ENCODE measurements around the gene GFOD2.
A peak's percentile ranks its signal among the peaks of the same experiment; 100 is the strongest.

The GFOD2 gene

DNA sequence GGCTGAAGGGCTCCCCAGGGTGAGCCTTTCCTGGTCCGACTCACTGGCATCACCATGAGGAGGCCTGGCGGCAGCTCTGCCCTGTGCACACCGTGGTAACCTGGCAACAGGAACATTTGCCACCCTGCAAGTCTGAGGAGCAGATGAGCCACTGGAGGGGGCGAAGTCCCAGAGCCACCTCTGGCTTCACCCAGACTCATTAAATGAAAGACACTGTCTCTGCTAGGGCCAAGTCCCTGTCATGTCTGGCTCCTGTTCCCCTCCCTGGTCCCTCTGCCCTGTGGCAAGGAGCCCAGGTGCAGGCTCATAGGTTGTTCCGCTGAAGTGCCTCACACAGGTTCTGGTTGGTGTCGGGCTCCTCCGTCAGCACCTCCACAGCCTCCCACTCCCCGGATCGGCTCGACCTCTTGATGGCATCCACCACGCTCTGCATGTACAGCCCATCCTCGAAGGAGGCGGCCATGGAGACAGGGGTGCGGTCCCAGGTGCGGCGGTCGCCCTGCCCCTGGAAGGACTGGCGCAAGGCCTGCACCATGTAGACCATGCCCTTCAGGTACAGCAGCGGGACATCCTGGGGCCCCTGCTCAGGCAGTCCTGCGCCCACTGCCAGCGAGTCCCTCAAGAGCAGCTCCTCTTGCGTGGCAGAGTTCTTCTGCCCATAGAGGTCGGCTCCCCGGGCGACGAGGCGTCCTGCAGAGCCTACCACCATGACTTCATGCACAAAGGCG, 44.1 kb downstream of the GFOD2 start:
- FAIRE-seq (no peak), DNase-seq (ENCODE audit: insufficient read length, low spot score) (no peak)
- TF ChIP-seq PAX5 (IDR thresholded peaks at IDR 0.05; ENCODE audit: insufficient read depth, low read length, severe bottlenecking) (no peak), POLR2A (IDR thresholded peaks at IDR 0.05; ENCODE audit: low read depth, low read length) (no peak), POU2F2 (IDR thresholded peaks at IDR 0.05; ENCODE audit: low read depth, low read length) (no peak), SPI1 (IDR thresholded peaks at IDR 0.05; ENCODE audit: low read depth, low read length) (no peak), POLR2AphosphoS5 (IDR thresholded peaks at IDR 0.05; ENCODE audit: low read depth, low read length) (no peak), TAF1 (IDR thresholded peaks at IDR 0.05; ENCODE audit: low read depth, low read length) (no peak)

DNA sequence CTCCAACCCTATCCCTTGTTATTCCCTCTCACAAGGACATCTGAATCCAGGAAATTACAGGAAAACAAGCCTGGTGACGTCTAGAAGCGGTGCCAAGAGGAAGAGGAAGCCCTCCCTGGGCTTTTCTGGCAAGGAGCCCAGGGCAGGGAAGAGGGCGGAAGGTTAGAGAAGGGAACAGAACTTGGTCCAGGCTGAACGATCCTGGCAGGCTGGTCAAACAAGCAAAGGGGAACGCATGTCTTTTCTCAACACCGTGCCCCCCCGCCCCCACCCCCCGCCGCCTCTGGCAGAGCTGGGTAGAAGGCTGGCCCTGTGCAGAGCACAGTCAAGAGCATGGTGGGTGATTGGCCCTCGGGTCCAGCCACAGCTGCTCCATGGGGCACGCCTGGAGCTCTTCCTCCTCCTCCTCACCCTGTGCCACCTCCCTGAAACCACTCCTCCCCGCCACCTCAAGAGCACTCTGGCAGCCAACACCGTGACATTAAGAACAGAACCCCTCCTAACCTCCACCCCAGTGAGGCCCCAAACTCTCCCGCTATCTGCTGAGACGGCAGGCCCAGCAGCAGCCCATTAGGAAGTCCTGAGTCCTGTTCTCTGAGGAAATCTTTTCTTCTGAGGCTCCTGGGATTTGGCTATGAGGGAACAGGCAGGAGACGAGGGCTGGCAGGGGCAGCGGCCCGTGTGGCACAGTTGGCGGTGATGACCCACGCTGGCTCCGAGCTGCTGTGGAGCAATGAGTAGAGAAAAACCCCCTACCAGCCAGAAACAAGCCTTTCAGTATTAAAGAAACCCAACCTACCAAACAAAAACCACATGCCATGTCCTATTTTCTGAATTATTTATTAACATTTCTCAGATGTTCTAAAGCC, 45.2 kb downstream of the GFOD2 start:
- no peak for DNase-seq (ENCODE audit: insufficient read length, low spot score)
- TF ChIP-seq TAF1 (IDR thresholded peaks at IDR 0.05; ENCODE audit: low read depth, low read length) (no peak), POLR2AphosphoS5 (IDR thresholded peaks at IDR 0.05; ENCODE audit: low read depth, low read length) (no peak), SPI1 (IDR thresholded peaks at IDR 0.05; ENCODE audit: low read depth, low read length) (no peak), POLR2A (IDR thresholded peaks at IDR 0.05; ENCODE audit: low read depth, low read length) (no peak), POU2F2 (IDR thresholded peaks at IDR 0.05; ENCODE audit: low read depth, low read length) (no peak), PAX5 (IDR thresholded peaks at IDR 0.05; ENCODE audit: insufficient read depth, low read length, severe bottlenecking) (no peak)
- no peak for FAIRE-seq

DNA sequence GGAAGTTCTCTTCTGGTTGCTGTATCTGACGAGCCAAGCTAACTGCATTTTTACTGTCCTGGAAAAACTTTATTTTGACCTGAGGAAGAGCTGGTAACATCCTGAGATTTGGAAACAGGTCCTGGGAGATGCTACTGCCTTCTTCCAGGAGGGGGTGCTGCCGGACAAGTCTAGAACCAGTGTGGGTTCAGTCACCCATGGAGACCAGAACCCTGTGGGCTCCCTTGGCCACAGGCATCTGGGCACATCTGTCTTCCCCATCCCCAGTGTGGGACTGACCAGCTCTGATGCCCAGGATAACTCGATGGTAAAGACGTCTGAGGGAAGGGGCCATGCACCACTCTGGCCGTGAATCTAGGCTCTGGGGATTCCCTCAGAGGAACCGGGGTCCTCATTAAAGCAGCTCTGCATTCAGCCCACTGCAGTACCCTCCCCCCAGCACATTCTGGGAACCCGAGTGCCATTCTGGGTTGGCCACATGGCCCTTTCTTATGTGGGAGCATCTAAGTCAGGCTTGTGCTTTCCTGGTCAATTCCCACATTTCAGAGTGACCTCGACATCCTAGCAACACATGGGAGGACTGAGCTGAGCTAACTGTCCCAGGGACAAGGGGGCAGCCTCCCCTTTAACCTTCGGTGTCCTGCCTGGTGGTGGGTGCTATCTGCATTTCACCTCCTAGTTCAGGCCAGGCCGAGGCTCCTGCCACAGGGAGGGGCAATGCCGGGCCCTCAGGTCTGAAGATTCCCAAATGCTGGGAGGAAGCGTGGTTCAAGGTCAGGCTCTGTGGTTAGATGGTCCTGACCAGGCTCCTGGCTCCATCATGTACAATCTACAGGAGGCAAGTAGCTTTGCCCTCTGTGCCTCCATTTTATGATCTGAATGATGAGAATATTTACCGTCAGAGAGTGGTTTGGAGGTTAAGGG, 46.1 kb downstream of the GFOD2 start:
- peak; percentile 79 for DNase-seq (ENCODE audit: insufficient read length, low spot score)
- peak; percentile 90 for FAIRE-seq

DNA sequence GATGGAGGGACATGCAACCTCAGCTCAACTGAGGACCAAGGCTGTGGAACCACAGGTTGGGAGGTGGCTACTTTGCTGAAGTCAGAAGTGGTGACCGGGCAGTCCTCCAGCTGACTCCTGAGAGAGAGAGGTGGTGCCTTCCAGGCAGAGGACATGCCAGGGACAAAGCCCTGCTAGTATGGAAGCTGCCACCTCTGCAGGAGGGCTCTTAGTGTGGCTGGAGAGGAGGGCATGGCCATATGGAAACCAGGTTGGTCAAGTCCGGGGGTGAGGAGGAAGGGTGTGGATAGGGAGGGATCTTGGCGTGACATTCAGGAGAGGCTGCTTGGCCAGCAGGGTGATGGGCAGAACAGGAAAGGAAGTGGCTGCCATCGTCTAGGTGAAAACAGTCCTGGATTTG, 46.8 kb downstream of the GFOD2 start:
- no peak for DNase-seq (ENCODE audit: insufficient read length, low spot score)
- FAIRE-seq, result no peak
- TF ChIP-seq TAF1 (IDR thresholded peaks at IDR 0.05; ENCODE audit: low read depth, low read length) (no peak), PAX5 (IDR thresholded peaks at IDR 0.05; ENCODE audit: insufficient read depth, low read length, severe bottlenecking) (no peak)

More for the DNA sequence above, 46.1 kb downstream of the GFOD2 start:
- TF ChIP-seq POLR2A (IDR thresholded peaks at IDR 0.05; ENCODE audit: low read depth, low read length) (no peak), PAX5 (IDR thresholded peaks at IDR 0.05; ENCODE audit: insufficient read depth, low read length, severe bottlenecking) (peak; percentile 89), POLR2AphosphoS5 (IDR thresholded peaks at IDR 0.05; ENCODE audit: low read depth, low read length) (no peak), POU2F2 (IDR thresholded peaks at IDR 0.05; ENCODE audit: low read depth, low read length) (no peak), TAF1 (IDR thresholded peaks at IDR 0.05; ENCODE audit: low read depth, low read length) (no peak)

DNA sequence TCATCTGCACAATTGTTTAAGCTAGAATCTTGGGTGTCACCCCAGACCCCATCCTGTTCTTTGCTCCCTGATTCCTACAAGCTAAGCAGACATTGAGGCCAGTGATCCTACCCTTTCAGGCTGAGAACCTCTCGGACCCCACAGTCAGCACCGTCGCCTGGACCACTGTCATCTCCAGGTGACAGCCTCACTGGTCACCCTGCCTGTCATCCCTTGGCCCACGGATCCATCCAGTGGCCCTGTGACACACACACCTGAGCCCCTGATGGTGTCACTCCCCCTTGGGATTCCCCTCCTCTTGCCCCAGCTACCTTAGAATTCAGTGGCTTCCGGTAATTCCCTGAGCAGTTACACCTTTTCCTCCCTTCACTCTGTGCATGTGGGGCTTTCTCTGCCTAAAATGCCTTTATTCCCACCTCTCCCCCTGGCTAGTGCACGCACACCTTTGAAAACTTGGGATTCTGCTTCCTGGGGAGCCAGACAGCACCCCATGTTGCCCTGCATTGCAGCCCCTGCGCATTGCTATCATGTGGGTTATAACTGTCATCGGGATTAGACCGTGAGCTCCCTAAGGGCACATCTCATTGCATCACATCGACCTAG, 49.5 kb downstream of the GFOD2 start:
- no peak for DNase-seq (ENCODE audit: insufficient read length, low spot score)
- no peak for FAIRE-seq
- no peak for TF ChIP-seq TAF1 (IDR thresholded peaks at IDR 0.05; ENCODE audit: low read depth, low read length)
- no peak for TF ChIP-seq PAX5 (IDR thresholded peaks at IDR 0.05; ENCODE audit: insufficient read depth, low read length, severe bottlenecking)
- TF ChIP-seq POU2F2 (IDR thresholded peaks at IDR 0.05; ENCODE audit: low read depth, low read length), result no peak
- TF ChIP-seq SPI1 (IDR thresholded peaks at IDR 0.05; ENCODE audit: low read depth, low read length), result no peak
- TF ChIP-seq POLR2AphosphoS5 (IDR thresholded peaks at IDR 0.05; ENCODE audit: low read depth, low read length), result no peak
- TF ChIP-seq POLR2A (IDR thresholded peaks at IDR 0.05; ENCODE audit: low read depth, low read length), result no peak

DNA sequence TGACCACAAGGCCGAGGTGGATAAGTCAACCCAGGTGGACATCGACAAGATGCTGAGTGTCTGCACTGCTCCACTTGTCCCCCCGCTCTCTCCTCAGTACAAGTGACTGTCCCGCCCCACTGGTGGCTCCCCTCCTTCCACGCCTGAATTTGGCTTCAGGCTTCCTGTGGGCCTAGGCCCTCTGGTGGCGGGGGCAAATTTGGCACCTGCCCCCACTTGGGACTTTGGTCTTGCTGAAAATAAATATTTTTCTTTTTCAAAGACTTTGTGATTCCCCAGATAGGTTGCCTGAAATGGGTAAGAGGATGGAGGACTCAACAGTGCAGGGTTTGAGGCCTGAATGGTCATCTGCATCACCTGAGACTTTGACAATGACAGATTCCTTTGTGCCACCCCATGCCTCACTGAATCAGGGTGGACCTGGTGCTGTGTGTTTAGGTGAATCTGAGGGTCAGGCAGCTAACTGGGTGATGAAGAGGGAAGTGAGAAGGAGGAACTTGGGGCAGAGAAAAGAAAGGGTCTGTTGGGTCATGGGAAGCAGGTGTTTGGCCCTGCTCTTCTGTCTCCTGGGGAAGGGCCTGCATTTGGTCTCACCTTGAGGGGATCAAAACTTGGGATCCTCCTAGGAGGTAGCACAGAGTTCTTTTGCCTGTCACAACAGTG, 50.5 kb downstream of the GFOD2 start:
- DNase-seq (ENCODE audit: insufficient read length, low spot score) (no peak), FAIRE-seq (no peak)
- TF ChIP-seq POU2F2 (IDR thresholded peaks at IDR 0.05; ENCODE audit: low read depth, low read length), result no peak
- TF ChIP-seq SPI1 (IDR thresholded peaks at IDR 0.05; ENCODE audit: low read depth, low read length), result peak; percentile 53; the same call in 1 of the 2 replicates

DNA sequence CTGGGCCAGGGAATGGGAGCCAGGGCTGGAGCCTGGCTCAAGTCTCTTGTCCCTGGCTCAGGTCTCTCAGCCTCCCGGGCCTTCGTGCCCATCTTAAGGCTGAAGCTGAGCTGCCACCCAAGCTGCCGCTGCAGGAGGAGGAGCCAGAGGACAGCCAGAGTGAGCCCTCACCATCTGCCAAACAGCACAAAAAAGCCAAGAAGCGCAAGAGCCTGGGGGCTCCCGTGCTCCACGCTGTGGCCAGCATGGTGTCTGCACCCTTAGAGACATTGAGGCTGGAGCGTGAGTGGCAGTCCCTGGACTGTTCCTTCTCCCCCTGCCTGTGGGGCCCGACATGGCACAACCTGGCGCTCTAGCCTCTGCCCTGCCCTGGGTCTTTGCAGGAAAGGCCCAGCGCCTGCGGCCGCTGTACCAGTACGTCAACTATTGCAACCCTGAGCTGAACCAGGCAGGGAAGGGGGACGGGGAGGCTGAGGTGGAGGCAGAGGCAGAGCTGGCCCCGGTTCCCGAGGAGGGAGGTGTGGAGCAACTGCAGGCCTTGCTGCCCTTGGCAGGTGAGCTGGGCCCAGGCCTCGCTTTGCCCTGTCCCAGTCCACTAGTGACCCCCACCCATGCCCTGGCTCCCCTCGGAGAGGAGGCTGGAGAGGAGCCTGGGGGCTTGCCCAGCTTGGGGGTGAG, 51.2 kb downstream of the GFOD2 start:
- DNase-seq (ENCODE audit: insufficient read length, low spot score) (peak; percentile 93), FAIRE-seq (peak; percentile 93)
- no peak for TF ChIP-seq POLR2AphosphoS5 (IDR thresholded peaks at IDR 0.05; ENCODE audit: low read depth, low read length)
- TF ChIP-seq POU2F2 (IDR thresholded peaks at IDR 0.05; ENCODE audit: low read depth, low read length), result 0 out of 2 replicates have a peak, but pooled peaks have one; percentile 32

DNA sequence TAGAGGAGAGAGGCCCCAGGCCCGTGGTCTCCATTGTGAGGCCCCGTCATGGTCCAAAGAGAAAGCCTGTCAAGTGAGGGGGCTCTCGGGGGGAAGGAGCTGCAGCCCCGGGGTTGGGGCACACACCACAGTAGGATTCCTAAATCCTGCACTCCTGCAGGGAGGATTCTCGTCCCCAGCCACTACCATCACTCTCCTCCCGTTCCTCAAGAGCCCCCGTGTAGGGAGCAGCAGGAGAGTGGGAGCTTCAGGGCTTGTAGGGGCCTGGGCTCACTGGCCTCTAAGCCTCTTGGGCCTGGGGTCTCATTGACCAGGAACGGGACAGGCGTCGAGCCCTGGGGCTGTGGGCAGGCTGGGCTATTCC, 51.7 kb downstream of the GFOD2 start:
- FAIRE-seq (no peak), DNase-seq (ENCODE audit: insufficient read length, low spot score) (no peak)
- no peak for TF ChIP-seq POLR2A (IDR thresholded peaks at IDR 0.05; ENCODE audit: low read depth, low read length)
- no peak for TF ChIP-seq POLR2AphosphoS5 (IDR thresholded peaks at IDR 0.05; ENCODE audit: low read depth, low read length)
- no peak for TF ChIP-seq SPI1 (IDR thresholded peaks at IDR 0.05; ENCODE audit: low read depth, low read length)
- TF ChIP-seq PAX5 (IDR thresholded peaks at IDR 0.05; ENCODE audit: insufficient read depth, low read length, severe bottlenecking), result no peak
- TF ChIP-seq TAF1 (IDR thresholded peaks at IDR 0.05; ENCODE audit: low read depth, low read length), result no peak
- TF ChIP-seq POU2F2 (IDR thresholded peaks at IDR 0.05; ENCODE audit: low read depth, low read length), result no peak
